IMR-90 (cell line): Measurements from ENCODE around the gene PLRG1. TPM values are rescaled to one million over a fixed set of nuclear protein-coding genes. Genes with fewer than 3 reads are reported as not detected.
"Not testable (repeated sequence)": the region's sequence is repeated elsewhere in the genome, so short reads cannot be mapped to it uniquely, and the experiment has no call there.

Source experiments
- ATAC-seq: fragments of 200-7000 bp; cut with Tn5 transposase; 2 replicates; pipeline ENCODE4 v1.9.1; 2020; ENCODE audit warnings: low read depth, mild to moderate bottlenecking, moderate library complexity
- BruUV-seq: library from RNA; stranded (reverse); fragments of 400-500 nt; replicated peaks from 2 replicates; lab custom pipeline; 2021; lab: Mats Ljungman, UMichigan
- CTCF ChIA-PET: fragments of 300-600 bp; formaldehyde crosslinking; extraction: SDS; loops from one replicate; lab custom pipeline; 2021; ENCODE audit warnings: antibody characterized with exemption; lab: Yijun Ruan, JAX
- POLR2A ChIA-PET: fragments of 300-600 bp; sonication (Branson Sonifier 250); formaldehyde crosslinking; loops from one replicate; lab custom pipeline; 2022; ENCODE audit warnings: antibody characterized with exemption; ENCODE audit not compliant: unreplicated experiment; lab: Charles Lee
- DNase-seq: peaks from one replicate; pipeline ENCODE4 v3.0.0; 2013
- H2AFZ ChIP-seq: replicated peaks from 2 replicates; pipeline ENCODE3; 2013; ENCODE audit warnings: low read length, mild to moderate bottlenecking; ENCODE audit not compliant: poor library complexity
- H2AK5ac ChIP-seq: 2 replicates; pipeline ENCODE4 v1.6.1; 2013; ENCODE audit warnings: low read depth, low read length, inconsistent platforms
- H2AK9ac ChIP-seq: replicated peaks from 2 replicates; pipeline ENCODE3; 2013; ENCODE audit warnings: mild to moderate bottlenecking, low read depth, low read length, moderate library complexity; ENCODE audit not compliant: poor library complexity
- H2BK120ac ChIP-seq: 2 replicates; pipeline ENCODE4 v1.6.1; 2013; ENCODE audit warnings: low read depth, low read length, inconsistent platforms
- H2BK15ac ChIP-seq: 3 replicates; pipeline ENCODE4 v1.6.1; 2013; ENCODE audit warnings: low read depth, low read length, inconsistent platforms
- H2BK20ac ChIP-seq: 2 replicates; pipeline ENCODE4 v1.6.1; 2013; ENCODE audit warnings: low read depth, mild to moderate bottlenecking, inconsistent platforms, low read length, moderate library complexity
- H2BK5ac ChIP-seq: 2 replicates; pipeline ENCODE4 v1.6.1; 2013; ENCODE audit warnings: mild to moderate bottlenecking, low read depth, low read length, inconsistent platforms; ENCODE audit not compliant: poor library complexity, severe bottlenecking
- H3K14ac ChIP-seq: replicated peaks from 2 replicates; pipeline ENCODE4 v1.6.1; 2013; ENCODE audit warnings: low read depth, low read length, inconsistent platforms
- H3K18ac ChIP-seq: 2 replicates; pipeline ENCODE4 v1.6.1; 2013; ENCODE audit warnings: low read depth, low read length, control low read depth
- H3K23ac ChIP-seq: 2 replicates; pipeline ENCODE4 v1.6.1; 2013; ENCODE audit warnings: low read depth, low read length, inconsistent platforms
- H3K27ac ChIP-seq: 2 replicates; pipeline ENCODE4 v1.5.1; 2013; ENCODE audit warnings: mild to moderate bottlenecking, control low read depth, low read length; ENCODE audit not compliant: insufficient read depth
- H3K27me3 ChIP-seq: 2 replicates; pipeline ENCODE4 v1.6.1; 2013; ENCODE audit warnings: low read length; ENCODE audit not compliant: control insufficient read depth, insufficient read depth
- H3K36me3 ChIP-seq: 2 replicates; pipeline ENCODE4 v1.6.1; 2013; ENCODE audit warnings: low read length, mixed read lengths; ENCODE audit not compliant: control insufficient read depth, insufficient read depth
- H3K4ac ChIP-seq: 2 replicates; pipeline ENCODE4 v1.6.1; 2013; ENCODE audit warnings: low read depth, low read length, inconsistent platforms
- H3K4me1 ChIP-seq: 2 replicates; pipeline ENCODE4 v1.6.1; 2013; ENCODE audit warnings: low read length, mixed read lengths; ENCODE audit not compliant: control insufficient read depth, insufficient read depth
- H3K4me2 ChIP-seq: 2 replicates; pipeline ENCODE4 v1.6.1; 2013; ENCODE audit warnings: low read depth, mild to moderate bottlenecking, control low read depth, low read length, moderate library complexity
- H3K4me3 ChIP-seq: 2 replicates; pipeline ENCODE4 v1.5.1; 2013; ENCODE audit warnings: low read depth, mild to moderate bottlenecking, control low read depth, low read length, moderate library complexity; ENCODE audit not compliant: insufficient read depth
- H3K56ac ChIP-seq: 2 replicates; pipeline ENCODE4 v1.6.1; 2013; ENCODE audit warnings: low read length, inconsistent platforms; ENCODE audit not compliant: insufficient read depth; ENCODE audit errors: extremely low read depth
- H3K79me1 ChIP-seq, 2 experiments: 2 replicates each; pipeline ENCODE4 v1.6.1; 2013; ENCODE audit warnings: low read length in 2 of 2, inconsistent platforms in 1 of 2, low read depth in 1 of 2
- H3K9ac ChIP-seq: 2 replicates; pipeline ENCODE4 v1.6.1; 2013; ENCODE audit warnings: low read depth, low read length, control low read depth
- H3K9me1 ChIP-seq: 2 replicates; pipeline ENCODE4 v1.6.1; 2013; ENCODE audit warnings: low read length, inconsistent platforms; ENCODE audit not compliant: insufficient read depth
- H3K9me3 ChIP-seq: 2 replicates; pipeline ENCODE4 v1.6.1; 2013; ENCODE audit warnings: low read length; ENCODE audit not compliant: control insufficient read depth, insufficient read depth
- H4K20me1 ChIP-seq: 2 replicates; pipeline ENCODE4 v1.6.1; 2013; ENCODE audit warnings: low read length, inconsistent platforms; ENCODE audit not compliant: insufficient read depth
- H4K5ac ChIP-seq: 2 replicates; pipeline ENCODE4 v1.6.1; 2013; ENCODE audit warnings: mild to moderate bottlenecking, low read depth, low read length, control low read depth
- H4K8ac ChIP-seq, 2 experiments: 2 replicates each; pipeline ENCODE4 v1.6.1; 2013; ENCODE audit warnings: low read depth in 2 of 2, low read length in 2 of 2, control low read depth in 1 of 2, inconsistent platforms in 1 of 2
- H4K91ac ChIP-seq: 2 replicates; pipeline ENCODE4 v1.6.1; 2013; ENCODE audit warnings: low read depth, low read length, inconsistent platforms; ENCODE audit not compliant: insufficient read depth
- whole genome bisulfite sequencing, 2 experiments: methylation state at CpG; one replicate each; pipeline versions ENCODE4 v1.1.5 to v1.1.7; 2013; ENCODE audit warnings: missing lambda C conversion rate in 2 of 2; ENCODE audit not compliant: insufficient read length in 1 of 2; ENCODE audit errors: extremely low coverage in 2 of 2; 5-methylcytosine and 5-hydroxymethylcytosine counted together
- dilution Hi-C: fragments of 300-500 bp; cut with HindIII; formaldehyde crosslinking; loops from one replicate; pipeline ENCODE4 v1.14.3; 2018; ENCODE audit warnings: low sequenced_read_pairs; ENCODE audit not compliant: unreplicated experiment
- in situ Hi-C: fragments of 300-500 bp; cut with MboI; formaldehyde crosslinking; loops from 3 replicates; pipeline ENCODE4 v1.14.3; 2019; ENCODE audit warnings: low sequenced_read_pairs, inconsistent platforms, mixed read lengths
- intact Hi-C: fragments of 100-400 bp; cut with micrococcal nuclease; formaldehyde crosslinking; loops from 2 replicates; pipeline ENCODE4 v1.10.0; 2022
- polyA plus RNA-seq, 3 experiments: library from polyadenylated mRNA; depleted of rRNA; stranded (reverse); fragments of >200 nt; gene quantifications; 2 replicates each; pipeline ENCODE4 v1.2.3, GENCODE V29; 2012; ENCODE audit warnings: low replicate concordance in 1 of 3
- total RNA-seq: library from RNA; depleted of rRNA; stranded (reverse); fragments of >200 nt; gene quantifications from 2 replicates; pipeline ENCODE4 v1.2.3, GENCODE V29; 2012

The PLRG1 gene
- total and polyA plus RNA-seq, 2 of the 4 experiments (the other 2 are of a cell fraction), result 76.1 to 200 TPM

GRCh38 chr4:154594343-154594742 lies 44.1 kb upstream of the PLRG1 start:
- CTCF ChIA-PET, result interaction anchor here (0.8 to 1.6 kb wide), 2 partner anchors 24 to 35 kb away, joined by 4 to 5 read pairs; no protein-coding TSS in a partner anchor
- POLR2A ChIA-PET, result not testable (repeated sequence)

More at GRCh38 chr4:154594343-154594742, 44.1 kb upstream of the PLRG1 start:
- H3K23ac ChIP-seq, H3K36me3 ChIP-seq, DNase-seq, dilution Hi-C loops, H3K4me2 ChIP-seq, H4K5ac ChIP-seq, BruUV-seq, H3K14ac ChIP-seq, H2AK9ac ChIP-seq, H2BK20ac ChIP-seq, H3K9me1 ChIP-seq, H3K18ac ChIP-seq, H3K27me3 ChIP-seq, H3K9ac ChIP-seq, H4K20me1 ChIP-seq, H3K56ac ChIP-seq, H2AK5ac ChIP-seq, H3K4ac ChIP-seq, H4K8ac ChIP-seq, ATAC-seq, H2BK120ac ChIP-seq, H3K4me1 ChIP-seq, H2BK15ac ChIP-seq, H2BK5ac ChIP-seq, H2AFZ ChIP-seq, in situ Hi-C loops, H4K91ac ChIP-seq, H3K27ac ChIP-seq, H3K9me3 ChIP-seq, H3K4me3 ChIP-seq, H3K79me1 ChIP-seq, intact Hi-C loops: not testable (repeated sequence)
- 68% methylated on average over 3 of the region's 3 CpGs; no CpG with 5 or more reads in 1 of the 2 experiments for WGBS, 2 experiments
